ENCODE measurements around the gene NAALADL2.

GRCh38 chr3:174862666-174863065 lies 3.5 kb downstream of the NAALADL2 start:
- TF ChIP-seq CTCF (IDR thresholded peaks at IDR 0.05) (no peak), EZH2 (IDR thresholded peaks at IDR 0.05) (no peak)

Measured in neural progenitor cell (in vitro differentiated cells).